Stomach (tissue), 4 donors: ENCODE measurements around the gene LENEP.

ENCODE experiments used
- POLR2A ChIP-seq, 4 donors: fragments of 450-650 bp; IDR thresholded peaks; one replicate each; pipeline ENCODE4 v1.6.1; 2016; ENCODE audit warnings: antibody characterized with exemption in 4 of 4, control low read depth in 2 of 4, mild to moderate bottlenecking in 1 of 4, moderate library complexity in 1 of 4
- TF ChIP-seq, protein P1 (sequence below), 7 experiments: fragments of 450-650 bp in 4 of 7; fragments of 200-600 bp in 3 of 7; sonication (generic) in 3 of 7; IDR thresholded peaks; one replicate each; pipeline ENCODE4 v1.5.1; 2016 to 2019; ENCODE audit warnings: antibody characterized with exemption in 7 of 7, control low read depth in 2 of 7, mild to moderate bottlenecking in 1 of 7

DNA sequence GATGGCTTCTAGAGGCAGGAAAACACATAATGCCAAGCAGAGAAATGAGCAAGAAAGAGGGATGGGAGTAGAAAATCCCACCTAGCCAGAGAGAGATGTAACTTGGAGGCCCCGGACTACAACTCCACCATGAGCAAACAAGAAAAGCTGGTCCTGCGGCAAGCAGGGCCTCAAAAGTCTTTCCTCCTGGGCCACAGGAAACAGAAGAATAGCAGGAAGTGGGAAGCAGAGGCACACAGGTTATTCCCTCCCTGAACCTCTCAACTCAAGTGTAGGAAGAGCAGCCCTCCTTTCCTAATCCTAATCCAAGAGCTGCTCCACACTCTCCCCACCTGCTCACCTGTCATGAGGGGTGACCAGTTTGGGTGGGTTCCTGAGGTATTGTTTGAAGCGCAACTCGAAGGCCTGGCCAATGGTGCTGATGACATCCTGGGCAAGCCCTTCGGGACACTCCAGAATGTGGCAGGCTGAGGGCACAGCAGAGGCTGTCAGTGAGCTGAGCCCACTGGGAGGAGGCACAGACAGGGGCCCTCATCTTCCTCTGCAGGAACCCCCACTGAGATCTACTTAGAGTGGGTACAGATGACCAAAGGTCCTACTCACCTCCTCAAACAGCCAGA is 25.9 kb upstream of the LENEP start:
- no peak for TF ChIP-seq POLR2A (IDR thresholded peaks at IDR 0.05)
- TF ChIP-seq, protein P1, sequence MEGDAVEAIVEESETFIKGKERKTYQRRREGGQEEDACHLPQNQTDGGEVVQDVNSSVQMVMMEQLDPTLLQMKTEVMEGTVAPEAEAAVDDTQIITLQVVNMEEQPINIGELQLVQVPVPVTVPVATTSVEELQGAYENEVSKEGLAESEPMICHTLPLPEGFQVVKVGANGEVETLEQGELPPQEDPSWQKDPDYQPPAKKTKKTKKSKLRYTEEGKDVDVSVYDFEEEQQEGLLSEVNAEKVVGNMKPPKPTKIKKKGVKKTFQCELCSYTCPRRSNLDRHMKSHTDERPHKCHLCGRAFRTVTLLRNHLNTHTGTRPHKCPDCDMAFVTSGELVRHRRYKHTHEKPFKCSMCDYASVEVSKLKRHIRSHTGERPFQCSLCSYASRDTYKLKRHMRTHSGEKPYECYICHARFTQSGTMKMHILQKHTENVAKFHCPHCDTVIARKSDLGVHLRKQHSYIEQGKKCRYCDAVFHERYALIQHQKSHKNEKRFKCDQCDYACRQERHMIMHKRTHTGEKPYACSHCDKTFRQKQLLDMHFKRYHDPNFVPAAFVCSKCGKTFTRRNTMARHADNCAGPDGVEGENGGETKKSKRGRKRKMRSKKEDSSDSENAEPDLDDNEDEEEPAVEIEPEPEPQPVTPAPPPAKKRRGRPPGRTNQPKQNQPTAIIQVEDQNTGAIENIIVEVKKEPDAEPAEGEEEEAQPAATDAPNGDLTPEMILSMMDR (IDR thresholded peaks at IDR 0.05), result no peak
